Spleen (tissue), 7 donors: ENCODE measurements around the gene TENM4.

ENCODE experiments used
- CTCF ChIP-seq, 11 experiments: fragments of 200-600 bp in 7 of 11; fragments of 450-650 bp in 4 of 11; sonication (generic) in 4 of 11; IDR thresholded peaks in 8 of 11; conservative IDR thresholded peaks in 3 of 11; 1 replicate in 7 of 11; 2 replicates in 4 of 11; pipeline versions ENCODE4 v1.4.0 to v1.8.0; 2016 to 2021; ENCODE audit warnings: antibody characterized with exemption in 11 of 11, inconsistent platforms in 4 of 11, mild to moderate bottlenecking in 1 of 11
- POLR2A ChIP-seq, 3 donors: fragments of 450-650 bp; IDR thresholded peaks; one replicate each; pipeline ENCODE4 v1.5.1; 2017; ENCODE audit warnings: antibody characterized with exemption in 3 of 3, mild to moderate bottlenecking in 1 of 3
- POLR2AphosphoS5 ChIP-seq, 3 donors: sonication (generic); formaldehyde crosslinking; IDR thresholded peaks; one replicate each; pipeline ENCODE4 v1.5.1; 2017; ENCODE audit warnings: antibody characterized with exemption in 3 of 3
- donor health status: DM: no; HTN: no; CAD: no; lungs with moderate emphysema.
- donor health status: DM: no; HTN: no; CAD: no.
- donor health status: DM: no; HTN: no; CAD: no.

DNA sequence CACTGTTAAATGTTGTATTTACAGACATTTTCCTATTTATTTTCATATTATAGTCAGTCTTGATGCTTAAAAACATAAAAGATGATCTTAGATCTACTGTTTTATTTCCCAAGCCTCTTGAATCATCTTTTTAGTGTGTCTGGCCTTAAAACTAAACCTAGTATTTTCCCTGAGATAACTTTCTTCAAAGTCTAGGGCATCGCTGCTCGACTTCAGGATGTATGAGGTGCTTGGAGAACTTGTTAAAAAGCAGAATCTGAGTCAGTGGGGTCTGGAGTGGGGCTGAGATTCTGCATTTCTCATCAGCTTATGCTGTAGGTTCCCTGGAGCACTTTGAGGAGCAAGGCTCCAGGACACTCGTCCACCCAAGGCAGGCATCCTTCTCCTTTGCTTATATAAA lies 404.9 kb downstream of the TENM4 start:
- TF ChIP-seq CTCF (IDR thresholded peaks at IDR 0.05 in 8 of 11, conservative IDR thresholded peaks at IDR 0.05 in 3 of 11): no peak
- TF ChIP-seq POLR2A (IDR thresholded peaks at IDR 0.05): no peak
- TF ChIP-seq POLR2AphosphoS5 (IDR thresholded peaks at IDR 0.05): no peak
